Midbrain (tissue), 1 donor: Measurements from ENCODE around the gene DLX6.

ENCODE experiments used
- DNase-seq: peaks from one replicate; lab custom pipeline; 2025; lab: John Stamatoyannopoulos, UW

Gene DLX6

GRCh38 chr7:97005183-97006054 lies at the start of gene DLX6:
TSS of gene DLX6 (plus strand) at chr7:97005553. CDS start at chr7:97005978, 425 bp downstream.
- DNase-seq, result no peak

- no peak for DNase-seq
Measured at GRCh38 chr7:96959135-96959534, 46.2 kb upstream of the DLX6 start.

GRCh38 chr7:96962221-96962885 lies 43.0 kb upstream of the DLX6 start:
- DNase-seq, result no peak

GRCh38 chr7:96968981-96969380 lies 36.4 kb upstream of the DLX6 start:
- DNase-seq, result no peak

GRCh38 chr7:96970739-96971138 lies 34.6 kb upstream of the DLX6 start:
- no peak for DNase-seq

- no peak for DNase-seq
Measured at GRCh38 chr7:96973986-96974385, 31.4 kb upstream of the DLX6 start.

- DNase-seq, result no peak
Measured at GRCh38 chr7:96976106-96976505, 29.2 kb upstream of the DLX6 start.

GRCh38 chr7:96977445-96977844 lies 27.9 kb upstream of the DLX6 start:
- no peak for DNase-seq

GRCh38 chr7:96979551-96980276 lies 25.6 kb upstream of the DLX6 start:
- no peak for DNase-seq

GRCh38 chr7:96982586-96982985 lies 22.8 kb upstream of the DLX6 start:
- DNase-seq, result no peak

- DNase-seq, result no peak
Measured at GRCh38 chr7:96985992-96986391, 19.4 kb upstream of the DLX6 start.

- DNase-seq, result no peak
Measured at GRCh38 chr7:96986901-96987300, 18.5 kb upstream of the DLX6 start.

GRCh38 chr7:96987719-96988118 lies 17.6 kb upstream of the DLX6 start:
- DNase-seq, result no peak

- no peak for DNase-seq
Measured at GRCh38 chr7:96989241-96989858, 16.0 kb upstream of the DLX6 start.

GRCh38 chr7:96989859-96990317 lies 15.5 kb upstream of the DLX6 start:
- no peak for DNase-seq

- DNase-seq, result no peak
Measured at GRCh38 chr7:96991546-96992191, 13.7 kb upstream of the DLX6 start.

- no peak for DNase-seq
Measured at GRCh38 chr7:96992192-96993005, 13.0 kb upstream of the DLX6 start.

GRCh38 chr7:96993094-96993865 lies 12.1 kb upstream of the DLX6 start:
- DNase-seq, result no peak

- DNase-seq, result no peak
Measured at GRCh38 chr7:96993980-96994379, 11.4 kb upstream of the DLX6 start.
